K562 (cell line): Measurements from ENCODE around the gene DNAH3. TPM values are rescaled to one million over a fixed set of nuclear protein-coding genes. Genes with fewer than 3 reads are reported as not detected.

Experiments
- CSDE1 ChIP-seq, 2 experiments: fragments of 450-650 bp; IDR thresholded peaks; 2 replicates each; pipeline ENCODE4 v1.6.1; 2016; ENCODE audit warnings: mild to moderate bottlenecking in 1 of 2
- FOXA3 ChIP-seq, 2 experiments: fragments of 450-650 bp in 1 of 2; sonication (generic) in 1 of 2; formaldehyde crosslinking; IDR thresholded peaks in 1 of 2; conservative IDR thresholded peaks in 1 of 2; 2 replicates each; pipeline versions ENCODE4 v1.4.0 to v1.8.0; 2020 to 2022; ENCODE audit warnings: mild to moderate bottlenecking in 2 of 2, missing genetic modification reagents in 1 of 2
- GATAD2A ChIP-seq: fragments of 450-650 bp; IDR thresholded peaks from 2 replicates; pipeline ENCODE4 v1.6.1; 2017
- HLTF ChIP-seq: fragments of 450-650 bp; IDR thresholded peaks from 2 replicates; pipeline ENCODE4 v1.6.1; 2016
- HMG20A ChIP-seq: fragments of 450-650 bp; formaldehyde crosslinking; conservative IDR thresholded peaks from 2 replicates; pipeline ENCODE4 v1.4.0; 2020; ENCODE audit warnings: mild to moderate bottlenecking, mixed read lengths
- LCOR ChIP-seq: sonication (generic); formaldehyde crosslinking; IDR thresholded peaks from 2 replicates; pipeline ENCODE4 v1.8.0; 2022; ENCODE audit warnings: mild to moderate bottlenecking, missing genetic modification reagents
- MAZ ChIP-seq, 2 experiments: fragments of 450-650 bp in 1 of 2; sonication (generic) in 1 of 2; formaldehyde crosslinking; IDR thresholded peaks in 1 of 2; conservative IDR thresholded peaks in 1 of 2; 2 replicates each; pipeline versions ENCODE4 v1.4.0 to v1.5.0; 2020; ENCODE audit warnings: mild to moderate bottlenecking in 1 of 2, missing genetic modification reagents in 1 of 2
- SPI1 ChIP-seq: IDR thresholded peaks from 2 replicates; pipeline ENCODE4 v1.6.1; 2011; ENCODE audit warnings: low read depth, low read length, control low read depth, borderline replicate concordance
- VEZF1 ChIP-seq: fragments of 200-800 bp; sonication (Bioruptor generic); IDR thresholded peaks from 2 replicates; pipeline ENCODE4 v1.6.1; 2017; ENCODE audit warnings: missing genetic modification characterization, missing compliant biosample characterization
- ZNF263 ChIP-seq: sonication (generic); formaldehyde crosslinking; IDR thresholded peaks from 2 replicates; pipeline ENCODE4 v1.8.0; 2022; ENCODE audit warnings: mild to moderate bottlenecking, missing genetic modification reagents, borderline replicate concordance
- ZNF740 ChIP-seq, 3 experiments: fragments of 200-800 bp in 1 of 3; sonication (Bioruptor generic) in 1 of 3; sonication (generic) in 1 of 3; formaldehyde crosslinking in 1 of 3; IDR thresholded peaks; 2 replicates each; pipeline versions ENCODE4 v1.6.1 to v1.8.0; 2016 to 2022; ENCODE audit warnings: mild to moderate bottlenecking in 2 of 3, missing compliant biosample characterization in 2 of 3, missing genetic modification characterization in 2 of 3, missing genetic modification reagents in 1 of 3
- polyA plus RNA-seq, 8 experiments: library from polyadenylated mRNA; depleted of rRNA in 4 of 8; stranded (reverse) in 5 of 8; unstranded in 3 of 8; fragments of >200 nt; fragmentation: Nextera tagmentation in 2 of 8; fragmentation: Illumina TruSeq in 1 of 8; extraction: Ambion mirVana in 2 of 8; extraction: Trizol in 1 of 8; gene quantifications; 2 replicates each; pipeline versions ENCODE4 v1.2.1 to v1.2.3, GENCODE V29; 2011 to 2014; ENCODE audit warnings: inconsistent platforms in 1 of 8, missing spikeins in 1 of 8
- total RNA-seq, 7 experiments: library from RNA; depleted of rRNA in 6 of 7; stranded (reverse); fragments of >200 nt in 6 of 7; fragmentation: Illumina TruSeq in 2 of 7; extraction: Trizol in 2 of 7; gene quantifications; 2 replicates each; pipeline versions ENCODE4 v1.2.1 to v1.2.3, GENCODE V29; 2011 to 2021; ENCODE audit warnings: low replicate concordance in 1 of 7
- TF ChIP-seq, protein P1 (sequence below), 2 experiments: fragments of 450-650 bp; IDR thresholded peaks; 2 replicates each; pipeline ENCODE4 v1.6.1; 2016; ENCODE audit warnings: mild to moderate bottlenecking in 2 of 2, borderline replicate concordance in 1 of 2, low read depth in 1 of 2, moderate library complexity in 1 of 2
- TF ChIP-seq, protein P2 (sequence below): fragments of 250-450 bp; sonication (Bioruptor Pico); IDR thresholded peaks from 2 replicates; pipeline ENCODE4 v1.5.0; 2020; ENCODE audit warnings: mild to moderate bottlenecking

DNAH3 gene
- total and polyA plus RNA-seq, 9 of the 15 experiments (the other 6 are each of a cell fraction or from before 2014, with no cell fraction given), result 0.32 to 0.84 (median 0.44) TPM

DNA sequence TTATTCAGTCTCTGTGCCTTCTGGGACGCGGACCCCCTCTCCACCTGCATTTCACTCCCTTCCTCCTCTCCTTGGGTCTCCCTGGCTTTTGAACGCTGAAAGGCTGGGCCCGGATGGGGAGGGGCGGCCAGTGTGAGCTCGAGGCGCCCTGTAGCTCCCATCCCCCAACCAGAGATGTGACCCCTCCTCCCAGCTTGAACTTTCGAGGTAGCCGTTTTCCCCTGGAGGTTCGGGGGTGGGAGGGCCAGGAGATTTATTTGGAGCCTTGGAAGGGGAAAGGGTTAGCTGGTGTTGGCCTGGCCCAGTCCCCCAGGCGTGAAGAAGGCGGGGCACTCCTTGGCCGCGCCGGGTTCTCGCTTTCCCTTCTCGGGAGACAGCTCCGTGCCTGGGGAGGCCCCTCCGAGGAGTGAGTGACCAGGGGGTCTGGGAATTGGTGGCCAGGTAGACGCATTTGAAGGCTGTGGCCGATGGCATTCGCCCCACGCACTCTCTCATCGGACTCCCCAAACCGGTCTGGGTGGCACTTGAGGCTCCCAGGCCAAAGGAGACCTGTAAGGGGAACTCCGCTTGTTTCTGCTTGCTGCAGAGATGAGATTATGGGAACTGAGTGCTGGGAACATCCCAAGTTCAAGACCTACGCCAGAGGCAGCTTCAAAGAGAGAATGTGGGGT lies 8.8 kb upstream of the DNAH3 start (continued):
- TF ChIP-seq, protein P1, sequence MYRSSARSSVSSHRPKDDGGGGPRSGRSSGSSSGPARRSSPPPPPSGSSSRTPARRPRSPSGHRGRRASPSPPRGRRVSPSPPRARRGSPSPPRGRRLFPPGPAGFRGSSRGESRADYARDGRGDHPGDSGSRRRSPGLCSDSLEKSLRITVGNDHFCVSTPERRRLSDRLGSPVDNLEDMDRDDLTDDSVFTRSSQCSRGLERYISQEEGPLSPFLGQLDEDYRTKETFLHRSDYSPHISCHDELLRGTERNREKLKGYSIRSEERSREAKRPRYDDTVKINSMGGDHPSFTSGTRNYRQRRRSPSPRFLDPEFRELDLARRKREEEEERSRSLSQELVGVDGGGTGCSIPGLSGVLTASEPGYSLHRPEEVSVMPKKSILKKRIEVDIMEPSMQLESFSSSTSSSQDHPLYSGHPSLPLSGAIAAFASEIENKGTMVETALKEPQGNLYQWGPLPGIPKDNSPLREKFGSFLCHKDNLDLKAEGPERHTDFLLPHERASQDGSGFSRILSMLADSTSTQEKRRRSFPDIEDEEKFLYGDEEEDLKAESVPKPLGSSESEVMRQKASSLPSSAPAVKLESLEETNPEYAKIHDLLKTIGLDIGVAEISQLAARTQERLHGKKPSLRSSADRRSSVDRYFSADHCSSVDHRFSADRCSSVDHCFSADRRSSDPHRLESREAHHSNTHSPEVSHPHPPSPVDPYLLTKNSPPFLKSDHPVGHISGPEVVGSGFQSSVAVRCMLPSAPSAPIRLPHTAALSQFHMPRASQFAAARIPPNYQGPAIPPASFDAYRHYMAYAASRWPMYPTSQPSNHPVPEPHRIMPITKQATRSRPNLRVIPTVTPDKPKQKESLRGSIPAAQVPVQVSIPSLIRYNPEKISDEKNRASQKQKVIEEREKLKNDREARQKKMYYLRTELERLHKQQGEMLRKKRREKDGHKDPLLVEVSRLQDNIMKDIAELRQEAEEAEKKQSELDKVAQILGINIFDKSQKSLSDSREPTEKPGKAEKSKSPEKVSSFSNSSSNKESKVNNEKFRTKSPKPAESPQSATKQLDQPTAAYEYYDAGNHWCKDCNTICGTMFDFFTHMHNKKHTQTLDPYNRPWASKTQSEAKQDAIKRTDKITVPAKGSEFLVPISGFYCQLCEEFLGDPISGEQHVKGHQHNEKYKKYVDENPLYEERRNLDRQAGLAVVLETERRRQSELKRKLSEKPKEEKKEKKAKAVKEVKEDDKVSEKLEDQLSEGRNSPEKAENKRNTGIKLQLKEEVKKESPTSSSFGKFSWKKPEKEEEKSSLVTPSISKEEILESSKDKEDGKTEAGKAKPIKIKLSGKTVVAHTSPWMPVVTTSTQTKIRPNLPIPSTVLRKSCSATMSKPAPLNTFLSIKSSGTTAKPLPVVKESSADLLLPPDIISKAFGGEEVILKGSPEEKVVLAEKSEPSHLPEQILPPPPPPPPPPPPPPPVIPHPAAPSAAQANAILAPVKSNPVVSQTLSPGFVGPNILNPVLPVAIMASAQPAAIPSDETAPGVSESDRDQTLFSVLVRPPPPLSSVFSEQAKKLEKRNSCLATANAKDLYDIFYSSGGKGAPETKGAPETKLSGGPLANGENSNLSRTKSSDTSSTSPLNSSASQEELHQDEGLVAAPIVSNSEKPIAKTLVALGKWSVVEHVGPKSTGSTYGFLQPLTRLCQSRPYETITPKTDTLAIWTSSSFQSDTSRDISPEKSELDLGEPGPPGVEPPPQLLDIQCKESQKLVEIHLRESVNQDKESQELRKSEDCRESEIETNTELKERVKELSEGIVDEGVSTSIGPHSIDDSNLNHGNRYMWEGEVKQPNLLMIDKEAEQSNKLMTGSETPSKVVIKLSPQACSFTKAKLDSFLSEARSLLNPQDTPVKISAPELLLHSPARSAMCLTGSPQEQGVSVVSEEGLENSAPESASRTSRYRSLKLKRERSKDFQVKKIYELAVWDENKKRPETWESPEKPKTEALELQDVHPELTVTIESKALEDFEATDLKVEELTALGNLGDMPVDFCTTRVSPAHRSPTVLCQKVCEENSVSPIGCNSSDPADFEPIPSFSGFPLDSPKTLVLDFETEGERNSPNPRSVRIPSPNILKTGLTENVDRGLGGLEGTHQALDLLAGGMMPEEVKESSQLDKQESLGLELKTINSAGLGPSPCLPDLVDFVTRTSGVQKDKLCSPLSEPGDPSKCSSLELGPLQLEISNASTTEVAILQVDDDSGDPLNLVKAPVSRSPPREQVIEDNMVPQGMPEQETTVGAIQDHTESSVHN (IDR thresholded peaks at IDR 0.05; ENCODE audit: borderline replicate concordance in 1 of 2, low read depth in 1 of 2), result no peak
- 0 out of 2 replicates have a peak, but pooled peaks have one; percentile 32 for TF ChIP-seq ZNF263 (CRISPR knock-in tag)
- peak; percentile 11 for TF ChIP-seq VEZF1
- no peak for TF ChIP-seq FOXA3 (CRISPR knock-in tag; conservative IDR thresholded peaks at IDR 0.05 in 1 of 2, IDR thresholded peaks at IDR 0.05 in 1 of 2)
- TF ChIP-seq LCOR (CRISPR knock-in tag), result no peak
- TF ChIP-seq ZNF740 (CRISPR knock-in tag; IDR thresholded peaks at IDR 0.05), result peak; percentile 33; the same call in 1 of the 2 replicates
- TF ChIP-seq ZNF740 (tag; IDR thresholded peaks at IDR 0.05), result no peak
- 0 out of 2 replicates have a peak, but pooled peaks have one; percentile 0 for TF ChIP-seq SPI1
- no peak for TF ChIP-seq HMG20A (CRISPR knock-in tag)
- peak in 1 of 2 experiments; percentile 22; a peak in 1 of 4 replicates for TF ChIP-seq MAZ (CRISPR knock-in tag; conservative IDR thresholded peaks at IDR 0.05 in 1 of 2, IDR thresholded peaks at IDR 0.05 in 1 of 2)
- TF ChIP-seq CSDE1 (IDR thresholded peaks at IDR 0.05), result no peak
- peak; percentile 42; the same call in 1 of the 2 replicates for TF ChIP-seq GATAD2A
- TF ChIP-seq HLTF, result no peak
- TF ChIP-seq, protein P2, sequence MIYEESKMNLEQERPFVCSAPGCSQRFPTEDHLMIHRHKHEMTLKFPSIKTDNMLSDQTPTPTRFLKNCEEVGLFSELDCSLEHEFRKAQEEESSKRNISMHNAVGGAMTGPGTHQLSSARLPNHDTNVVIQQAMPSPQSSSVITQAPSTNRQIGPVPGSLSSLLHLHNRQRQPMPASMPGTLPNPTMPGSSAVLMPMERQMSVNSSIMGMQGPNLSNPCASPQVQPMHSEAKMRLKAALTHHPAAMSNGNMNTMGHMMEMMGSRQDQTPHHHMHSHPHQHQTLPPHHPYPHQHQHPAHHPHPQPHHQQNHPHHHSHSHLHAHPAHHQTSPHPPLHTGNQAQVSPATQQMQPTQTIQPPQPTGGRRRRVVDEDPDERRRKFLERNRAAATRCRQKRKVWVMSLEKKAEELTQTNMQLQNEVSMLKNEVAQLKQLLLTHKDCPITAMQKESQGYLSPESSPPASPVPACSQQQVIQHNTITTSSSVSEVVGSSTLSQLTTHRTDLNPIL (CRISPR knock-in tag), result no peak
